Keratinocyte (primary cell): ENCODE results near the gene KRT84.

Experiments used
- EZH2 ChIP-seq: IDR thresholded peaks from one replicate; pipeline ENCODE4 v1.6.1; 2012; ENCODE audit warnings: inconsistent platforms, mild to moderate bottlenecking, low read length, moderate library complexity
- TF ChIP-seq, protein P1 (sequence below), 3 experiments: IDR thresholded peaks in 1 of 3; conservative IDR thresholded peaks in 1 of 3; optimal IDR thresholded peaks in 1 of 3; 2 replicates in 2 of 3; 3 replicates in 1 of 3; pipeline versions ENCODE3 to v1.5.1; 2011; ENCODE audit warnings: low read length in 3 of 3, mild to moderate bottlenecking in 3 of 3, moderate library complexity in 2 of 3, control low read depth in 1 of 3, inconsistent platforms in 1 of 3; ENCODE audit not compliant: insufficient read depth in 2 of 3; ENCODE audit errors: extremely low read depth in 1 of 3

DNA sequence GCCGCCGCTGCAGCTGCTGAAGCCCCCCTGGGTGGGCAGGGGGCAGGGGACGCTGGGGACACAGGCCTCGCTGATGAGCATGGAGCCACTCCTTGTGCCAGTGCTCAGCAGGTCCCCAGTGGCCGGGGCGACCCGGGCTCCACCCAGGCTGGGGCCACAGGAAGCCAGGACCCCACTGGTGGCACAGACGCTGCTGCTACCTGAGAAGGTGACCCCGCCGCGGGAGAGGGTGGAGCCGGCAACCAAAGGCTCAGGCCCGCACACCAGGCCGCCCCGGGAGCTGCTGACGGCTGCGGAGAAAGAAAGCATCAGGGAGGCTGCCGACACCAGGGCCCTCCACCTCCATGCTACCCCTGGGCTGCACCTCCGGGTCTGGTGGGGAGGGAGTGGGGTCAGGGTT is 7.4 kb downstream of the KRT84 start:
- TF ChIP-seq, protein P1, sequence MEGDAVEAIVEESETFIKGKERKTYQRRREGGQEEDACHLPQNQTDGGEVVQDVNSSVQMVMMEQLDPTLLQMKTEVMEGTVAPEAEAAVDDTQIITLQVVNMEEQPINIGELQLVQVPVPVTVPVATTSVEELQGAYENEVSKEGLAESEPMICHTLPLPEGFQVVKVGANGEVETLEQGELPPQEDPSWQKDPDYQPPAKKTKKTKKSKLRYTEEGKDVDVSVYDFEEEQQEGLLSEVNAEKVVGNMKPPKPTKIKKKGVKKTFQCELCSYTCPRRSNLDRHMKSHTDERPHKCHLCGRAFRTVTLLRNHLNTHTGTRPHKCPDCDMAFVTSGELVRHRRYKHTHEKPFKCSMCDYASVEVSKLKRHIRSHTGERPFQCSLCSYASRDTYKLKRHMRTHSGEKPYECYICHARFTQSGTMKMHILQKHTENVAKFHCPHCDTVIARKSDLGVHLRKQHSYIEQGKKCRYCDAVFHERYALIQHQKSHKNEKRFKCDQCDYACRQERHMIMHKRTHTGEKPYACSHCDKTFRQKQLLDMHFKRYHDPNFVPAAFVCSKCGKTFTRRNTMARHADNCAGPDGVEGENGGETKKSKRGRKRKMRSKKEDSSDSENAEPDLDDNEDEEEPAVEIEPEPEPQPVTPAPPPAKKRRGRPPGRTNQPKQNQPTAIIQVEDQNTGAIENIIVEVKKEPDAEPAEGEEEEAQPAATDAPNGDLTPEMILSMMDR (optimal IDR thresholded peaks at IDR 0.05 in 1 of 3, IDR thresholded peaks at IDR 0.05 in 1 of 3, conservative IDR thresholded peaks at IDR 0.05 in 1 of 3; ENCODE audit: extremely low read depth in 1 of 3, insufficient read depth in 2 of 3, low read length in 3 of 3): no peak
- no peak for TF ChIP-seq EZH2
